ENCODE results near the gene MECR.

MECR gene

DNA sequence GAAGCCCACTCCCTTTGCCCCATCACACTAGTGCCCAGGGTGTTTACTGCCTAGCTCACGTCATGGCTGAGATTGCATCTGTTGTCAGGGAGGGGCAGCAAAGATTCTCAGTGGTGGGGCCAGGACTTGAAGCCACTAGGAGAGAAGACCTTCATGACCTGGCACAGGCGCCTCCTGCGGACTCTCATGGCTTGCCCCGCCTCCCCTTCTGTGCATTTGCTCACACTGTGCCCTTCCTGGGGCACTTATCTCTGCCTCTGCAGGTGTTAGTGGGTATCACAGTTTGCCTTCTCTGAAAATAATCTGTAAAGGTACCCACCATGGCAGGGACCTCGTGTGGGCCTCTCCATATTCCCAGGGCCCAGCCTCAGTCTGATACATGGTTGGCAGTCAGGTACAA is 25.7 kb upstream of the MECR start:
- DNase-seq = no peak

DNA sequence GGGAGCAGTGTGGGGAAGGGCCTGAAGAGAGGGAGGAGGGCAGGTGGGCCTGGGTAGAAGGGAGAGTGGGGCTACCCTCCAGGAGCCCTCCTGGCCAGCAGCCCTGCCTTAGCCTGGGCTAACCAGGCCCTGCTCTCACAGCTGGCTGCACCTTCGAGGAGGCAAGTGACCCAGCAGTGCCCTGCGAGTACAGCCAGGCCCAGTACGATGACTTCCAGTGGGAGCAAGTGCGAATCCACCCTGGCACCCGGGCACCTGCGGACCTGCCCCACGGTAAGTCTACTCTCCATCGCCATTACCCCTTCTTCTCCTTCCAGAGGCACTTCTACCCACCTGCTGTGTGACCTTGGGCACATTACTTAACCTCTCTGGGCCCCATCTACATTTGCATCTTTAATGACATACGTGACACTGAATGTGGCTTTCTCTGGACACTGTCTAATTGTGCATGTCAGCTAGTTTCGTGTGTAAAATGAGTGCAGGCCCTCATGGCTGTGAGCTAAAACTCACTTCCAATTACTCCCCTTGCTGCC is 24.5 kb upstream of the MECR start:
- DNase-seq = no peak

DNA sequence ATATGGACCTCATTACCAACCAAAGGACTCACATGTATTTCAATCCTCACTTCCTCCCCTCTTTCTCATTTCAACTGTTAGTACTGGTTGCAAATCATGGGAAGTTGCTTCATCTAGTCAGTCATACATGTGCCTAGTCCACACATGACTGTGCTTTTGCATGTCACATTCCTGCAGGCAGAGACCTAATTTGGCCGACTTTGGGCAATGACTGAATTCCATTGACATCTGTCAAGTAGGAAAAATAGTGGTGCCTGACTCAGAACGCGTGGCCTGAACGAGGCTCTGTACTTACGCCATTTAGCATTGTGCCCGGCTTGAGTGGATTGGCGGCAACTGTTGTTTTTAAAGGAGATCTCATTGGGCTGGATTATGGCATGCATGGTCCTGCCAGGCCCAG is 23.6 kb upstream of the MECR start:
- DNase-seq = no peak

DNA sequence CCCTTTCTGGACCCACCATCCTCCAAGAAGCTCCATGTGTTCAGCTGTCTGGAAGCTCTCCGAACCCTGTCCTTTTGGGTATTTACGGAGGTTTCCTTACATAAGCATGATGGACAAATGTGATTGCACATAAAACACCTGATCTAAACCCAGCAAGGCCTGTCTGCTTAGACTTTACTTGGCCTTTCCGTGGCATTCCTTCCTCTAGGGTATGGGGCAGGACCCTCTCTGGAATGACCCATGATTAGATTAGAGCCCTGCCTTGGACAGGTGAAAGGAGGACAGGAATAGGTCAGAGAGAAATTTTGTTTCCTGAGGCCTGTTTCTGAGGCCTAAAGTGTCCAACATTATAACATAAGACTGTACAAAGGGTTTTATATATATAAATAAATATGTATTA is 22.4 kb upstream of the MECR start:
- DNase-seq = no peak

DNA sequence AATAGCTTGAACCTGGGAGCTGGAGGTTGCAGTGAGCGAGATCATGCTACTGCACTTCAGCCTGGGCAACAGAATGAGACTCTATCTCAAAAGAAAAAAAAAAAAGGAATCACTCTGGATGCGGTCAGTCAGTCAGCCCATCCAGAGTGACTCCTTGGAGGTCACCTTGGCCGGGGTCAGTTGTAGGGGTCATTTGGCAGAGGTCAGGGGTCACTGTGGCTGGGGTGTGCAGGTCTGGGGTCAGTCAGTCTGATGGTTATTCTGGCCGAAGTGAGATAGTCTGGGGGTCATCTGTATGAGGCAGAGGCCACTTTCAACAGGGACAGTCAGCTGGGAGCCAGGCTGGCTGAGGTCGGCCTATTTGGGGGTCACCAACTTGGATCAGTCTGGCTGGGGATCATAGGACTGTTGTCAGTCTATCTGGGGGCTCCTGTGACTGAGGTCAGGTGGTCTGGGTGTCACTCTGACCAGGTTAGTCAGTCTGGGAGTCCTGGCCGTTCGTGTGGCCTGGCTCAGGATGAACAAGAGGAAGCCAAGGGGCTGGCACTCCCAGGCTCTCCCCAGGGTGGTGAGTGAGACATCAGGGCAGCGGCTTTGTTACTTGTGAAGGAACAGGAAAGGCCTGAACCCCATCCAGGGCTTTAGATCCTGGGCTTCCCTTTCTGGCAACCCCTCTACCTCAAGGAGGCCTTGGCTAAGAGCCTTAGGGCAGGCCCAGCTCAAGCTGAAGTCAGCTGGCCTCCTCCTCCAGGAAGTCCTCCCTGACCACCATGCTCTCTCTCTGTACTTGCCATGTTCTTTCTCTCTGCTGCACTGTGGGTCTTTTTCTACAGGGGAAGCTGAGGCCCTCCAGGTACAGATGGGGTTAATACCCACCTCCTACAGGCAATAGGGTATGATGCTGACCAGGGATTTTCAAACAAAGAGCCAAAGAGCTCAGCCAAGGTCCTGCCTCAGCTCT is 20.7 kb upstream of the MECR start:
- DNase-seq = no peak

DNA sequence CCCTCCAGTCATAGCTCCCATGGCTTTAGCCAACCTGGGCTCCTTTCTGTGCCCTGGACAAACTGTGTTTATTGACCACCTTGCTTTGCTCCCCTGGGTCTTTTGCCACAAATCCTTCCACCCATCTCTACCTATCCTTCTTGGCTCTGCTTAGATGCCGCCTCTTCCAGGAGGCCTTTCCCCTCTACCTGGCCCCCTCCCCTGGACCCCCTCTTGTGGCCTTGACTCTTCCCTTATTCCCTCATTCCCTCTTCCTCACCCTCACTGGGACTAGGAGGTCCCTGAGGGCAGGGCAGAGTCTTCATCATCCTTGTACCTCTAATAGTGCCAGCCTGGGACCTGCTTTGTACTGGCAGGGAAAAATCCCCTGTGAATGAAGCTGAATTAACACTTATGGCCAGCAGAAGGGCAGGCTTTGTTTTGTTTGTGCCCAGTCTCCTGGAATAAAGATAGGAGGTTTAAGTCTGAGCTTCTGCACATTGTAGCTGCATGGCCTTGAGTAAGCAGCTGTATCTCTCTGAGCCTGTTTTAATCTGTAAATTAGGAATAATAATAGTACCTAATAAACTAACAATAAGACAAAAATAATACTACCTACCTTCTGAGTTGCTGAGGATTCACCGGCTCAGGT is 19.3 kb upstream of the MECR start:
- no peak for DNase-seq

DNA sequence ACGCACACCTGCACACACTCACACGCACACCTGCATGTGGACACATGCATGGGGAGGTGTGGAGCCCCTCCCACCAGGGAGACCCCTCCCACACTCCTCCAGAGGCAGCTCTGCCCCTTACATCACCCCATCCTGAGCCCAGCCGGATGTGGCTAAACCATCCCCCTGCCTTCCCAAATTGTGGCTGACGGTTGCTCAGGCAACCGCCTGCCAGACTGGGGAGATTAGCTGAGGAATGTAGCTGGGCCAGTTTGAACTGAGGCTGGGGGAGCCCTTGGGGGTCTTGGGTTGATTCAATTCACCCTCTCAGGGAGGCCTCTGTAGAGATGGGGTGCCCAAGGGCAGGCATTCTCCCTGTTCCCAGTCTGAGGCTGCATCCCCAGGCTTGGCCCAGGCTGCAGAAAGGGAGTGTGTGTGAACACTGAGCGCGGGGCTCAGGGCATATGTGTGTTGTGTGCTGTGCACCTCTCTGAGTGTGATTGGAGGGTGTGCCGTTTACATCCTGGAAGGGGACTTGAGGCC is 18.5 kb upstream of the MECR start:
- DNase-seq = no peak

DNA sequence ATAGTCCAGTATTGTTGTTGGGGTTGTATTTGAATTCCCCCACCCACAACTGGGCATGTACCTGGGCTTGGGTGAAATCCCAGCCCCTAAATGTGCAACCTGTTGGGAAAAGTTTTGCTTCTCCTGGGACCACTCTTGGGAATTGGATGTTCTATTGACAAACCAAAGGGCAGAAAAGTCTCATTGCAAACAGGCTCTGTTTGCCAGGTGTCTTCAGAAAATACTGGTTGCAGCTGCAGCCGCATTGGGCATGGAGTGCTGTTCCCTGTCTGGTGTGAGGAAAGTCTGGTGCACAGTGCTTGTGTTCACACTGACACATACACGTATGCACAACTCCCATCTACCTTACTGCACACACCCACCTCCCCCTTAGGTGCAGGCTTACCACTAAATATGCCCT is 17.7 kb upstream of the MECR start:
- DNase-seq = no peak

DNA sequence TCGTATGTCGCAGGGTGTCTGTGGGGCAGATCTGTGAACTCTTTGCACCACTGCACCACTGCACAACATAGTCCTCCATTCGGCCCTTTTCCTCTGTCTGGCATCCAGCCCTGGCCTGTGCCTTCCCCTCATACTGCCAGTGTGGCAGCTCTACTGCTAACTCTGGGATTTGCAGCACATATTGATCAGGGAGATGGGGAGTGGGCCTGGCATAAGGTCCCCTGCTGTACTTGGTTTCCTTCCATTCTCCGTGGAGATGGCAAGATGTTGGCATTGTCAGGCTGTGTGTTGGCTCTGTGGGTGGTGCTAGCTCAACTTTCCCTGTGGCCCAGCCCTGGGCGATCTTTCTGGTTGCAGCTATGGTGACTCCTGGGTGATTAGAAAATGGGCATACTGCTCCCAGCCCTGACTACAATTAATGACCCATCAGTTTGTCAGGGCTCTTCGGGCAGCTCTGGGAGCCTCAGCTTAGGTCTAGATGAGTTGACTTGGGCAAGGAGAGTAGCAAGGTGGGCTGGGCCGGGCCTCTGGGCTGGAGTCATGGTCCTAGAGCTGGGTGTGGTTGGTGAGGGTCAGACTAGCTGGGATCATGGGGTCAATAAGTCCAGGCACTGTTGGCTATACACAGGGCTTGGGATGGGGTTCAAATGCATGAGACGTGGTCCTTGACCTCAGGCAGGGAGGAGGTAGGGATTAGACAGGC is 17.0 kb upstream of the MECR start:
- no peak for DNase-seq

DNA sequence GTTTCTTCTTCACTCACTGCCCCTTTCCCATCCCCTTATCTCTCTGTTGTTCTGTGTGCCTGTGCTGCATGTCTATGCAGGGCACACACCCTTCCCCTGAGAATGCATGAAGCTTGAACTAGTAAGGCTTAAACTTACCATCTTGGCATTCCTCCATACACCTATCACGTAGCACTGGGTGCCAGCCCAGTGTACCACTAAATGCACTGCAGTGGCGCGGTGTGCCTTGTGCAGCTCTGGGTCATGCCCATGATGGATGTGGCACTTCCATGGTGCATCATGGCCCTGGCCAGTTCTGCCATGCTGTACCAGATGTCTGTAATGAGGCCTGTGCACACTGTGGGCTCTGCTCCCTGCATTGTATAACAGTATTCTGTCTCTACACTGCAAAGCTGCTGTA is 16.3 kb upstream of the MECR start:
- DNase-seq = no peak

DNA sequence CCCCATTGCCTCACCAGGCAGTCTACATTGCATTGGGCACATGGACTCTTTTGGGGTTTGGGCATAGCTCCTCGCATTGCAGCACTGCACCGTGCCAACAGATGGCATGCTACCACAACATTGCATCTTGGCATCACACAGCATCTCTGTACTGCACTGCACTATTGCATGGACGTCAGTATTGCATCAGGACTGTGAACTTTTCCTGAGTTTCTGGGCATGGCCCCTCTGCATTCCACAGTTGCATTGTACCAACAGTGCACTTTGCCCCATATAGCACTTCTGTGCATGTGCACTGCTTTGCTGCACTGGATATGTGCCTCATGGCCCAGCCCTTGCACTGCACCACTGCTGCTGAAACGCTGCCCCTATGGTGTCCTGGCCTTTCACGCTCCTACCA is 15.1 kb upstream of the MECR start:
- DNase-seq = peak in 16 of 51 donors; percentile 12 to 53 (median 17)

DNA sequence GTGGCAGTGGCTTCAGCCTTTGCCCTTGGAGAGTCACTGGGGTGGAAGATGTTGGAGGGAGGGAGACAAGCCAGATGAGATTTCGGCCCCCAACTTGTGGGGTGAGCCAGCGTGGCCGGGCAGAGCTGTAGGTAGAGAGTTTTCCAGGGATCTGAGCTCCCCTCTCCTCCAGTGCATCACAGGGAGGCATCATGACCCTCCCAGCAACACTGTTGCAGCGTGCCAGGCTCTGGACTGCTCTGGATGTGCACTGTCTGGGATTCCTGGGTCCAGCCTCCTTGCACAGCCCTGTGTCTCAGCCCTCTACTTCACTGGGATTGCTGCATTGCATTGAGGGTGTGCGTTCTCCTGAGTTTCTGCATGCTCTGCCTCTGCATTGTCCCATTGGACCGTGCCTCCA is 14.5 kb upstream of the MECR start:
- DNase-seq = no peak

DNA sequence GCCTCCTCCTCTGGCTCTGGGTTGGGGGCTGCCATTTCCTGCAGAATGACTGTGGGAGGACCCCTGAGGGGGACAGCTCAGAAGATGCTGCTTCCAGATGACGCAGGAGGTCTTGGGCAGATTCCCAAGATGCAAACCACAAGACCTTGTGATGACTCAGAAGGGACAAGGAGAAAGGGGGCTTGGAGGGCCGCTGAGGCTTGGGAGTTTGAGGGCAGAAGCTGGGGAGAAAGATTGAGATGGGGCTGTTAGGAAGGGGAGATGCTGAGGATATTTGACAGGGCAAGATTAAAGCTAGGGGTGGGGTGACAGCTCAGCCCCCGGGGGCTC is 13.1 kb upstream of the MECR start:
- DNase-seq = no peak

DNA sequence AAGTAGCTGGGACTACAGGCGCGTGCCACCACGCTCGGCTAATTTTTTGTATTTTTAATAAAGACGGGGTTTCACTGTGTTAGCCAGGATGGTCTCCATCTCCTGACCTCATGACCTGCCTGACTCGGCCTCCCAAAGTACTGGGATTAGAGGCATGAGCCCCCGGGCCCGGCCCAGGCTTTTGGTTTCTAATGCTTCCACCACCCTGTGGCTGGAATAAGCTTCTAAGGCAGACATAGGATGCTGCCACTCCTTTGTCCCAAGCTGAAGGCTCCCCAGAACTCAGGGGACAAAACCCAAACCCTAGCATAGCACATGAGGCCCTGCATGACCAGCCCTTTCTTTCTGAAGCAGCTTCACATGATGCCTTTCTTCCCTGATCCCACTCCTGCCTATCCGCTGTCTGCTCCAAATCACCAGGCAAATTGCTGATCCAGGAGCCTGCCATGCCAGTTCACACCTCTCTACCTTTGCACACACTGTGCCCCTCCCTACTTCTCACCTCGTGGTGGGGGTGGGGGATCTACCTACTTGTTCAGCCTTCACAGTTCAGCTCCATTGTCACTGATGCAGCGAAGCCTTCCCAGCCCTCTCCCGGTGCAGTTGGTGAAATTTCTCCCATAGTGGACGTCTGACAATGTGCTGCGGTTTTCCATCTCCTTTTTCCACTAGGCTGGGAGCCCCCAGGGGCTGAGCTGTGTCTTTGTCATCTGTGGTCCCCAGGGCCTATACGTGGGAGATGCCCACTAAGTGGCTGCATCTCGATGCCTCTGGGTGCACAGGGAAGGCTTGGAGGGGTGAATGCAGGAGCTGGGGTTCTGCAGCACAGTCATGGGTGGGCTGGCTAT is 12.5 kb upstream of the MECR start:
- no peak for DNase-seq

DNA sequence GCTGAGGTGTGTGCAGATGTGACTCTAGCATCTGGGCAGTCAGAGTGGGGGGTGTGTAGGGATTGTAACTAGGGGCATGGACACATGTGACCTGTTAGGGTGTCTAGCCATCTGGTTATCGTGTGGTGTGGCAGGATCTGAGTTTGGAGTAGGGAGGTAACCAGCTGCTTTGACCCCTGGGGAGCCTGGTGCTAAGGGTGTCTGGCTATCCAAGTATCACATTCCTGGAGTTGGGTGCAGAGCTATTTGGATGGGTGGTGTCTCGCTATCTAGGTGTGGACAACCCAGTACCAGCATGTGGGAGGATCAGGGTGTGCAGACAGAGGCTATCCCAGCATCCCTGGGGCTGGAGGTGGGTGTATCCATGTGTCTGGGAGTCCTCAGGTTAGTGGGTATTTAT is 10.3 kb upstream of the MECR start:
- DNase-seq = no peak

DNA sequence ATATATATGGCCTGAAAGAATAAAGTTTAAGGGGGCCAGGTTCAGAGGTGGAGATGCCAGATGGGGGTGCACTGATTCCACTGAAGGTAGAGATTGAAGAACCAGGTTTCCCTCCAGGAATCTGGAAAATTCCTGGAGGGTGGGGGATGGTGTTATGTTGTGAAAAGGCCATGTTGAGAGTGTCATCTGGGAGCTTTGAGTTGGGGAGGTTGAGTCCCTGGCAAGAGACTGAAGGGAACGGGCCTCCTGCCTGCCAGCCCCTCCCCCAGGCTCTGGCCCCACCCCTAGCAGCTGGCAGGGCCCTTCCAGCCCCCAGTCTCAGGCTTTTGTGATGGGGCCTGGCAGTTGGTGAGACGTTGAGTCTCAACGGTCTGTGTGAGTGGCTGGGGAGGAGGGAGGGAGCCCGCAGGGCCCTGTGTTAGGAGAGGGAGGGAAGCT is 9.7 kb upstream of the MECR start:
- no peak for DNase-seq

DNA sequence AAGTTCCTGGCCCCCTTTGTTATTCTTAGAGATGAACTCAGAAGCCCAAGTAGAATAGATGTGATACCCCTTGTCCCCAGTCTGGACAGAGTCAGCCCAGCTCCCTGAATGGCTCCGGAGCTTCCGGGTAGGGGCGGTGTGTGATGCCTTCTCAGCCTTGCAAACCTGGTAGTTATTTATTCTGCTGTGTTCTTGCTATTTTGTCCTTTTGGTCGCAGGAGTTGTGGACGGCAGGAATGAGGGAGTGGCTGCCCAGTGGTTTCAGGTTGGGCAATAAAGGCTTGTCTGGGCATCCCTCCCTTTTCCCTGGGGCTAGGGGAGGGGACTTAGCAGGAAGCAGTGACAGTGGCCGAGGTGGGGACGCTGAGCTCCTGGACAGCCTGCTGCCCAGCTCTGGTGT is 8.4 kb upstream of the MECR start:
- no peak for DNase-seq

DNA sequence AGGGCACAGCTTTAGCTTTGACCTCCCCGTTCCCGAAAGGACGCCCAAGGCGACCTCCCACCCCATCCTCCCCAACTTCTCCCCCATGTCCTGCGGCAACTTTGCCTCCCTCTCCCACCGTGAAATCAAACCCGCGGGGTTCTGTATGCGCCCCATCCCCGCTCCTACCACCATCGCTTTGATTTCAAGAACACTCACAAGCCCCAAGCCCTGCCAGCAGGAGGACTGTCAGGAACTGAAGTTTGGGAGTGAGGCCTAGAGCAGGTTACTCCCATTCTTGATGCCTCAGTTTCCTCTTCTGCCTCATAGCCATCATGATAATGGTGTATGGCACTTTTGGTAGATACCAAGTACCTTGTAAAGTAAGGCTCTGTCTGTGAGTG is 7.9 kb upstream of the MECR start:
- DNase-seq = no peak

DNA sequence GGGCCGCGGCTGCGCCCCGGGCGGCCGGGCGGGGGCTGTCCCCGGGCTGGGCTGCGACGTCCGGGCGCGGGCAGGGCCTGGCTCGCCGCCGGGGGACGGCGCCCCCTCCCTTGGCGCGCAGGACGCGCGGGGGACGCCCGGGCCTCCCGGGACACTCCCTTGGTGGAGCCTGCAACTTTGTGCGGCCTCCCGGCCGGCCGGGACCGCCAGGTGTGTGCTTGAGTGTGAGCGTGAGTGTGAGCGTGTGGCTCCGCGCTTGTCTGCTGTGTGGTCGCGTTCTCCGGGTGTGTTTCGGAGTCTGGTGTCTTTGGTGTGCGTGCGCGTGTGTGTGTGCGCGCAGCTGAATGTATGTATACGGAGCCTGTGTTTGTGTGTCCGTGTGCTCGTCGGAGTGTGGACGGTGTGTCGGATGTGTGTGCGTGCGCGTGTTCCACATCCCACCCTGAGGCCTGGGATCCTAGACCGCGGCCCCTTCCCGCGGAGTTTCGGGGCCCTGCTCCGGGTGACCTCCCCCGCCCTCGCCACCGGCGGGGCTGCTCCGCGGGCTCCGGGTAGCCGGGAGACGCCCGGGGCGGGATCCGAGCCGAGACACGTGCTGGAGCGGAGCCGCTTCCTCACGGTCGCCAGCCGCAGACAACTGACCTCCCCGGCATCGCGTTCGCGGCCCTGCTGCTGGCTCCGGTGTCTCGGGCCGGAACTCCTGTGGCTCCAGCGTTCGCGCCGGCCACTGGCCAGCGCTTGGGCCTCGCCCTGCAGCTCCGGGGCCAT is 7.3 kb upstream of the MECR start:
- peak in 7 of 51 donors; percentile 6 to 32 (median 15) for DNase-seq

DNA sequence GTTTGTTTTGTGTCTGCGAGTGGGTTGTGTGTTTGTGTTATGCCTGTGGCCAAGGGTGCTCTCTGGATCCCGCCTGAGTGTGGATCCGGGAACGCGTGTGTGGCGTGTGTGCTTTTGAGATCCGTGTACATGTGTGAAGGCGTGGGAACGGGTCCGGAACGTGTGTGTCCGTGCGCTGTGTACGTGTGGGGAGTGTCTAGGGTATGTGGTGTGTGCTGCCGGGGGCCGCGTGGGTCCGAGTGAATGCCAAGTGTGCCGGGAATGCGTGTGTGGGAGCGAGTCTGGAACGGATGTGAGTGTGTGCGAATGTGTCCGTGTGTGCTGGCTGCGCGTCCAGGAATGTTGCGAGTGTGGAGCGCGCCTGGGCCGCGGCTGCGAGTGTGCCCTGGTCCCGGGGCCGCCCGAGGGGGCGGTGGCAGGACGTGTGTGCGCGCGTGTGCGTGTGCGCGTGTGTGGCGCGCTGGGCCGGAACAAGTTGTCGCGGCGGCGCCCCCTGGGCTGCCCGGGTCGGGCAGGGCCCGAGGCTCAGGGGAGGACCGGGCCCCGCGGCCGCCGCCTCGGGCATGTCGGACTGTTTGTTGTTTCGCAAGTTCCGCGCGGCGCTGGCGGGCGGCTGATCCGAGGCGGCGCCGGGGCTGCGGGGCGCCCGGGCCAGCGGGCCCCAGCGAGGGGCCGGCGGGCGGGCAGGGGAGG is 6.5 kb upstream of the MECR start:
- DNase-seq = peak in 8 of 51 donors; percentile 5 to 32 (median 24)
